C4-2B (cell line): ENCODE results near the gene KCNQ1.

Source experiments
- CTCF ChIP-seq: fragments of 450-650 bp; conservative IDR thresholded peaks from 2 replicates; pipeline ENCODE4 v1.5.1; 2017; ENCODE audit warnings: mild to moderate bottlenecking
- ZFX ChIP-seq: fragments of 450-650 bp; IDR thresholded peaks from 2 replicates; pipeline ENCODE4 v1.6.1; 2017

DNA sequence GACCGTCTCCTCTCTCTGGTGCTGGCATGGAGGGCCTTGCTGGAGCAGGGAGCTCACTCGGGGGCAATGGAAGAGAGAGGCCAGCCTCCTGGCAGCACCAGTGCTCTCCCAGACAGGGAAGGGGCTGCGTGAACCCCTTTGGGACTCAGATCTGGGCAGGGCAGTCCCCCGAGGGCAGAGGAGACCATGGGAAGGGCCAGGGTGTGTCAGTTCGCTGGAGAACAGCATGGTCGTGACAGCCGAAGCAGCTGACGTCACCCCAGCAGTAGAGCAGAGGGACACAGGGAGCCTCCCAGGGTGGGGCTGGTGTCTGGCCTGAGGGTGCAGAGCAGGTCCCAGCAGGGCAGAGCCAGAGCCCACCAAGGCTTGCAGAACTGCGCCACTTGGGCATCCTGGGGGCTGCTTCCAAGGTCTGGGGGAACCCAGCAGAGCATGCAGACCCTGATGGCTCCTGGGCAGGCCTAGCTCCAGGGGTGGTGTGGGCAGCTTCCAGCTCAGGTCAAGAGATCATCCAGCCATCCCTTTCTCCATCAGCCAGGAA lies 326.0 kb downstream of the KCNQ1 start:
- TF ChIP-seq CTCF = no peak
- TF ChIP-seq ZFX = no peak
